ENCODE results near the gene LRRTM1.

LRRTM1 gene

DNA sequence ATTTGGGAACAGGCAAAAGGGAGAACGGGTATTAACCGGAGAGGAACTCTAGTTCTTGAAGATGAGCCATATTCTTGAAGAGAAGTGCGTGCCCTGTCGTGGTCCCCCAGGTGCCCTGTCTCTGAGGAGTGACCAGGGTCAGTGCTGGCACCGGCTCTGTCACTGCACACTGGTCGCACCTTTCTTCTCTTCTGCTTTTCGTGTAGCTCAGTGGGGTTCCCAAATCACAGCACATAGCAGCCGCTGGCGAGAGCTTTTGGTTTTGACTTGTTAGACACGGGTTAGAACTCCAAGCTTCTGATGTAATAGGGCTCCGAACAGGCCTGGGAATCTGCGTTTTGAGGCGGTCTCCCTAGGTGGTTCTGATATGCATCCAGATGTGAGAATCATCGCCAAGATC is 18.4 kb upstream of the LRRTM1 start:
- Histone ChIP-seq H2AFZ (ENCODE audit: low read depth, low read length, severe bottlenecking) (no peak overlapping the region), H3K27ac (ENCODE audit: low read depth, low read length) (no peak overlapping the region), H3K27me3 (ENCODE audit: low read length) (0 out of 2 replicates have a peak, but pooled peaks cover 3% of the 10 kb centered on the region), H3K9ac (ENCODE audit: low read length) (no peak overlapping the region), H3K4me3 (ENCODE audit: insufficient read depth, low read length, poor library complexity, severe bottlenecking) (no peak overlapping the region), H3K9me3 (ENCODE audit: insufficient read depth, low read length) (no peaks in the 10 kb centered on the region), H4K20me1 (ENCODE audit: low read depth, low read length) (no peaks in the 10 kb centered on the region), H3K9me2 (replicated peaks; ENCODE audit: insufficient read depth, low read length) (no peaks in the 10 kb centered on the region), H3K79me2 (ENCODE audit: insufficient read depth, low read length) (no peaks in the 10 kb centered on the region), H3F3A (ENCODE audit: insufficient read depth) (no peaks in the 10 kb centered on the region), H3K4me2 (ENCODE audit: low read depth, low read length, poor library complexity, severe bottlenecking) (no peak overlapping the region), H3K36me3 (ENCODE audit: low read length) (no peaks in the 10 kb centered on the region)
- no peak for TF ChIP-seq EZH2phosphoT487 (conservative IDR thresholded peaks at IDR 0.05; ENCODE audit: low read length)
- TF ChIP-seq, protein P1, sequence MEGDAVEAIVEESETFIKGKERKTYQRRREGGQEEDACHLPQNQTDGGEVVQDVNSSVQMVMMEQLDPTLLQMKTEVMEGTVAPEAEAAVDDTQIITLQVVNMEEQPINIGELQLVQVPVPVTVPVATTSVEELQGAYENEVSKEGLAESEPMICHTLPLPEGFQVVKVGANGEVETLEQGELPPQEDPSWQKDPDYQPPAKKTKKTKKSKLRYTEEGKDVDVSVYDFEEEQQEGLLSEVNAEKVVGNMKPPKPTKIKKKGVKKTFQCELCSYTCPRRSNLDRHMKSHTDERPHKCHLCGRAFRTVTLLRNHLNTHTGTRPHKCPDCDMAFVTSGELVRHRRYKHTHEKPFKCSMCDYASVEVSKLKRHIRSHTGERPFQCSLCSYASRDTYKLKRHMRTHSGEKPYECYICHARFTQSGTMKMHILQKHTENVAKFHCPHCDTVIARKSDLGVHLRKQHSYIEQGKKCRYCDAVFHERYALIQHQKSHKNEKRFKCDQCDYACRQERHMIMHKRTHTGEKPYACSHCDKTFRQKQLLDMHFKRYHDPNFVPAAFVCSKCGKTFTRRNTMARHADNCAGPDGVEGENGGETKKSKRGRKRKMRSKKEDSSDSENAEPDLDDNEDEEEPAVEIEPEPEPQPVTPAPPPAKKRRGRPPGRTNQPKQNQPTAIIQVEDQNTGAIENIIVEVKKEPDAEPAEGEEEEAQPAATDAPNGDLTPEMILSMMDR (IDR thresholded peaks at IDR 0.05; ENCODE audit: insufficient read depth, low read length, poor library complexity, severe bottlenecking): no peak

DNA sequence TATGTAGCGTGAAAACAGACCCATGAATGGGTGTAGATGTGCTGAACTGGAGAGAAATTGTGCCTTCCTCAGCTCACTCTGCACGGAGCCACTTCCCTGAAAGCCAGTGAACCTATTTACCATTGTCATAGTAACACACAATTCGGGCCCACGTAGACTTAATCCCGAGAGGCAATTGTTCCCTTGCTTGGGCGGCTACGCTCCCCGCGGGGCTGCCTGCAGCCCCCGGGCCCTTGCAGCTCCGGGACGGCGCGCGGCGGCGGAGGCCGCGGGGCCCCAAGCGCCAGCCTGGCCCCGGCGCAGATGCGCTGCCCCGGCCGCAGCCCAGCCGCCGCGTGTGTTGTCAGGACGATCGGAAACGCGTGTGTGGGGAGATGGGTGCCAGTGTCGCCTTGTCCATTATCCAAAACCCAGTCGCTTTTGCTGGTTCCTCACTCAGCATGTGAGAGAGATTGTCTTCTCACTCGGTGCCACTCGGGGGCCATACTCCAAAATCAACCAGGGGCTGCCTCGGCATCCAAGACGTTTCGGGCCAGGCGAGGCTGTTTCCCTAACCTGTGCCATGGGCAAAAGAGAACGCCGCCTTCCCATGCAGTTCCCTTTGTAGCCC is 17.9 kb upstream of the LRRTM1 start:
- no peaks in the 10 kb centered on the region for H3K9me2 ChIP-seq (replicated peaks; ENCODE audit: insufficient read depth, low read length)
- H3K9ac ChIP-seq (ENCODE audit: low read length): no peak overlapping the region
- no peaks in the 10 kb centered on the region for H4K20me1 ChIP-seq (ENCODE audit: low read depth, low read length)
- no peak overlapping the region for H3K4me2 ChIP-seq (ENCODE audit: low read depth, low read length, poor library complexity, severe bottlenecking)
- H3K36me3 ChIP-seq (ENCODE audit: low read length): no peaks in the 10 kb centered on the region
- TF ChIP-seq, protein P1 (IDR thresholded peaks at IDR 0.05; ENCODE audit: insufficient read depth, low read length, poor library complexity, severe bottlenecking): no peak
- no peak for TF ChIP-seq EZH2phosphoT487 (conservative IDR thresholded peaks at IDR 0.05; ENCODE audit: low read length)
- no peaks in the 10 kb centered on the region for H3K79me2 ChIP-seq (ENCODE audit: insufficient read depth, low read length)
- no peak overlapping the region for H3K4me3 ChIP-seq (ENCODE audit: insufficient read depth, low read length, poor library complexity, severe bottlenecking)
- H3F3A ChIP-seq (ENCODE audit: insufficient read depth): no peaks in the 10 kb centered on the region
- H3K27me3 ChIP-seq (ENCODE audit: low read length): 0 out of 2 replicates have a peak, but pooled peaks cover 3% of the 10 kb centered on the region
- H3K27ac ChIP-seq (ENCODE audit: low read depth, low read length): no peak overlapping the region
- no peak overlapping the region for H2AFZ ChIP-seq (ENCODE audit: low read depth, low read length, severe bottlenecking)
- H3K9me3 ChIP-seq (ENCODE audit: insufficient read depth, low read length): no peaks in the 10 kb centered on the region

DNA sequence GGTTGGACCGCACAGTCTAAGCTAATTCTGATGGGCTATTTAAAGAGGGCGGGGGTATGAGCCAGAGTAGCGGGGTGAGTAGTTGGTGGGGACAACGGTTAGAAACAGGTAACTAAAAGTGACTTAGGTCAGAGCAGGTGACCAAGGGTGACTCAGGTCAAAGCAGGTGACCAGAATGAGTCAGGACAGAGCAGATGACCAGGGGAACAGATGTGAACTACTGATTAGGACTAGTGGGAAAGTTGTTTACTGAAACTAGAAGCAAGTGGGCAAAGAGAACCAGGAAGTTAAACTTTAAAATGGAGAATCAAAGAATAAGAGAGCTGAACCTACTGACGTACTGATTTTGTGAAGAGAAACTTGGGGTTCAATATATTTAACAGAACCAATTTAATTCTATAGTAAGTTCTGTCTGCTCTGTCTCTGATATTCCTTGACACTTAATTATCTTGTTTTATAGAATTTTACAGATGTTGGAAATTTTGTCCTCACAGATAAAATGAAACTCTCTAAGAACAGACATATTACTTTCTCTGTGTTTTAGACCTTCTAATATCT is 7.8 kb upstream of the LRRTM1 start:
- no peaks in the 10 kb centered on the region for H3K27me3 ChIP-seq (ENCODE audit: low read length)
- no peak overlapping the region for H3K9ac ChIP-seq (ENCODE audit: low read length)
- H4K20me1 ChIP-seq (ENCODE audit: low read depth, low read length): no peaks in the 10 kb centered on the region
- H3K79me2 ChIP-seq (ENCODE audit: insufficient read depth, low read length): no peaks in the 10 kb centered on the region
- H3F3A ChIP-seq (ENCODE audit: insufficient read depth): no peaks in the 10 kb centered on the region
- no peak overlapping the region for H2AFZ ChIP-seq (ENCODE audit: low read depth, low read length, severe bottlenecking)
- H3K36me3 ChIP-seq (ENCODE audit: low read length): no peaks in the 10 kb centered on the region
- H3K4me2 ChIP-seq (ENCODE audit: low read depth, low read length, poor library complexity, severe bottlenecking): no peak overlapping the region
- H3K9me2 ChIP-seq (replicated peaks; ENCODE audit: insufficient read depth, low read length): no peaks in the 10 kb centered on the region
- H3K27ac ChIP-seq (ENCODE audit: low read depth, low read length): no peak overlapping the region
- no peak overlapping the region for H3K4me3 ChIP-seq (ENCODE audit: insufficient read depth, low read length, poor library complexity, severe bottlenecking)
- H3K9me3 ChIP-seq (ENCODE audit: insufficient read depth, low read length): no peaks in the 10 kb centered on the region
- no peak for TF ChIP-seq EZH2phosphoT487 (conservative IDR thresholded peaks at IDR 0.05; ENCODE audit: low read length)
- TF ChIP-seq, protein P1 (IDR thresholded peaks at IDR 0.05; ENCODE audit: insufficient read depth, low read length, poor library complexity, severe bottlenecking): no peak
